H9 (cell line): ENCODE data around the gene EIF1B. TPM values are rescaled to one million over a fixed set of nuclear protein-coding genes. Genes with fewer than 3 reads are reported as not detected.

Source experiments
- DNase-seq: peaks from one replicate; pipeline ENCODE4 v3.0.0-alpha.2; 2017
- H2AFZ ChIP-seq: one replicate; pipeline ENCODE4 v1.6.1; 2013; ENCODE audit warnings: mild to moderate bottlenecking, low read length, control low read depth, moderate library complexity
- H2AK5ac ChIP-seq: 2 replicates; pipeline ENCODE4 v1.6.1; 2013; ENCODE audit warnings: low read length, control low read depth, mixed read lengths; ENCODE audit not compliant: insufficient read length
- H2BK120ac ChIP-seq: one replicate; pipeline ENCODE4 v1.6.1; 2013; ENCODE audit warnings: low read depth, mild to moderate bottlenecking, low read length, control low read depth, inconsistent platforms; ENCODE audit not compliant: poor library complexity, severe bottlenecking
- H2BK12ac ChIP-seq: 2 replicates; pipeline ENCODE4 v1.6.1; 2013; ENCODE audit warnings: low read length, control low read depth, mixed read lengths, low read depth; ENCODE audit not compliant: insufficient read length
- H2BK15ac ChIP-seq: 2 replicates; pipeline ENCODE4 v1.6.1; 2013; ENCODE audit warnings: low read depth, low read length, control low read depth
- H2BK20ac ChIP-seq: one replicate; pipeline ENCODE4 v1.6.1; 2013; ENCODE audit warnings: low read depth, mild to moderate bottlenecking, low read length, control low read depth, inconsistent platforms; ENCODE audit not compliant: poor library complexity, severe bottlenecking
- H2BK5ac ChIP-seq: 2 replicates; pipeline ENCODE4 v1.6.1; 2013; ENCODE audit warnings: low read length, control low read depth, mixed read lengths; ENCODE audit not compliant: insufficient read length
- H3K14ac ChIP-seq: 2 replicates; pipeline ENCODE4 v1.6.1; 2013; ENCODE audit warnings: low read length, control low read depth; ENCODE audit not compliant: insufficient read depth
- H3K18ac ChIP-seq: 2 replicates; pipeline ENCODE4 v1.6.1; 2013; ENCODE audit warnings: low read depth, mild to moderate bottlenecking, mixed read lengths, low read length, control low read depth; ENCODE audit not compliant: insufficient read length
- H3K23ac ChIP-seq: 2 replicates; pipeline ENCODE4 v1.6.1; 2013; ENCODE audit warnings: low read length, control low read depth, mixed read lengths, low read depth; ENCODE audit not compliant: insufficient read length
- H3K23me2 ChIP-seq: 2 replicates; pipeline ENCODE4 v1.6.1; 2013; ENCODE audit warnings: low read depth, mild to moderate bottlenecking, mixed read lengths, low read length, control low read depth; ENCODE audit not compliant: insufficient read length, poor library complexity, severe bottlenecking
- H3K27ac ChIP-seq: 2 replicates; pipeline ENCODE4 v1.5.1; 2013; ENCODE audit warnings: low read length, control low read depth, mixed read lengths, low read depth; ENCODE audit not compliant: insufficient read length
- H3K27me3 ChIP-seq: 2 replicates; pipeline ENCODE4 v1.6.1; 2013; ENCODE audit warnings: low read length, control low read depth, inconsistent platforms; ENCODE audit not compliant: insufficient read depth
- H3K4ac ChIP-seq: 2 replicates; pipeline ENCODE4 v1.6.1; 2013; ENCODE audit warnings: low read depth, mild to moderate bottlenecking, control low read depth, inconsistent platforms, low read length, moderate library complexity
- H3K4me1 ChIP-seq: 2 replicates; pipeline ENCODE4 v1.6.1; 2013; ENCODE audit warnings: low read length, control low read depth, inconsistent platforms; ENCODE audit not compliant: insufficient read depth
- H3K4me2 ChIP-seq: 2 replicates; pipeline ENCODE4 v1.6.1; 2013; ENCODE audit warnings: low read length, control low read depth, mixed read lengths; ENCODE audit not compliant: insufficient read length, insufficient read depth
- H3K56ac ChIP-seq: 2 replicates; pipeline ENCODE4 v1.6.1; 2013; ENCODE audit warnings: low read depth, mild to moderate bottlenecking, mixed read lengths, low read length, control low read depth; ENCODE audit not compliant: insufficient read length
- H3K79me1 ChIP-seq: 2 replicates; pipeline ENCODE4 v1.6.1; 2013; ENCODE audit warnings: low read depth, mild to moderate bottlenecking, moderate library complexity, low read length, control low read depth, inconsistent platforms; ENCODE audit not compliant: insufficient read depth, poor library complexity, severe bottlenecking
- H3K79me2 ChIP-seq: 2 replicates; pipeline ENCODE4 v1.6.1; 2013; ENCODE audit warnings: low read length, control low read depth, inconsistent platforms; ENCODE audit not compliant: insufficient read depth
- H3K9ac ChIP-seq: 2 replicates; pipeline ENCODE4 v1.6.1; 2013; ENCODE audit warnings: low read length, control low read depth, mixed read lengths; ENCODE audit not compliant: insufficient read length; ENCODE audit errors: extremely low read depth
- H3K9me3 ChIP-seq: one replicate; pipeline ENCODE4 v1.6.1; 2013; ENCODE audit warnings: low read depth, low read length, inconsistent platforms; ENCODE audit not compliant: control insufficient read depth
- H3T11ph ChIP-seq: one replicate; pipeline ENCODE4 v1.6.1; 2013; ENCODE audit warnings: mild to moderate bottlenecking, low read length, control low read depth, inconsistent platforms
- H4K20me1 ChIP-seq: one replicate; pipeline ENCODE4 v1.6.1; 2013; ENCODE audit not compliant: control insufficient read depth, insufficient read length, insufficient read depth
- H4K5ac ChIP-seq: 2 replicates; pipeline ENCODE4 v1.6.1; 2013; ENCODE audit warnings: low read depth, mild to moderate bottlenecking, mixed read lengths, low read length, control low read depth; ENCODE audit not compliant: insufficient read length
- H4K8ac ChIP-seq: replicated peaks from 2 replicates; pipeline ENCODE4 v1.6.1; 2013; ENCODE audit warnings: low read length, control low read depth, mixed read lengths, low read depth; ENCODE audit not compliant: insufficient read length
- H4K91ac ChIP-seq: 2 replicates; pipeline ENCODE4 v1.6.1; 2013; ENCODE audit warnings: low read depth, mild to moderate bottlenecking, moderate library complexity, mixed read lengths, low read length, control low read depth; ENCODE audit not compliant: insufficient read length
- H3K27ac Mint-ChIP-seq, 3 experiments: 2 replicates in 2 of 3; 3 replicates in 1 of 3; pipeline ENCODE4 v1.8.0; 2020 to 2021; ENCODE audit warnings: mixed read lengths in 3 of 3, mild to moderate bottlenecking in 1 of 3, moderate library complexity in 1 of 3
- H3K27me3 Mint-ChIP-seq: 2 replicates; pipeline ENCODE4 v1.8.0; 2021; ENCODE audit warnings: low read depth, mild to moderate bottlenecking, moderate library complexity, mixed read lengths
- H3K36me3 Mint-ChIP-seq, 3 experiments: 2 replicates in 2 of 3; 3 replicates in 1 of 3; pipeline ENCODE4 v1.8.0; 2020 to 2021; ENCODE audit warnings: low read depth in 3 of 3, mixed read lengths in 3 of 3; ENCODE audit not compliant: insufficient read depth in 1 of 3
- H3K4me1 Mint-ChIP-seq, 2 experiments: 2 replicates each; pipeline ENCODE4 v1.8.0; 2020; ENCODE audit warnings: mixed read lengths in 2 of 2
- H3K4me3 Mint-ChIP-seq, 2 experiments: 2 replicates in 1 of 2; 3 replicates in 1 of 2; pipeline ENCODE4 v1.8.0; 2020 to 2021; ENCODE audit warnings: mild to moderate bottlenecking in 2 of 2, mixed read lengths in 2 of 2, moderate library complexity in 1 of 2
- H3K9me3 Mint-ChIP-seq, 2 experiments: 2 replicates in 1 of 2; 3 replicates in 1 of 2; pipeline ENCODE4 v1.8.0; 2020; ENCODE audit warnings: mild to moderate bottlenecking in 2 of 2, mixed read lengths in 2 of 2, moderate library complexity in 1 of 2
- CTCF ChIP-seq: fragments of 200-600 bp; sonication (generic); conservative IDR thresholded peaks from 3 replicates; pipeline ENCODE4 v1.8.0; 2021; ENCODE audit warnings: antibody characterized with exemption, mild to moderate bottlenecking
- WGBS: extraction: QIAGEN DNeasy Blood & Tissue Kit; methylation state at CpG from one replicate; pipeline ENCODE4 v1.1.7; 2013; ENCODE audit warnings: missing lambda C conversion rate, low lambda C conversion rate, mixed read lengths; ENCODE audit not compliant: insufficient read length; ENCODE audit errors: extremely low coverage; 5-methylcytosine and 5-hydroxymethylcytosine counted together
- total RNA-seq: library from RNA; stranded (reverse); gene quantifications from 2 replicates; pipeline ENCODE4 v1.2.1, GENCODE V29; 2021

Gene EIF1B
- total RNA-seq, 1 experiment from 2014 or later = 133 TPM

DNA sequence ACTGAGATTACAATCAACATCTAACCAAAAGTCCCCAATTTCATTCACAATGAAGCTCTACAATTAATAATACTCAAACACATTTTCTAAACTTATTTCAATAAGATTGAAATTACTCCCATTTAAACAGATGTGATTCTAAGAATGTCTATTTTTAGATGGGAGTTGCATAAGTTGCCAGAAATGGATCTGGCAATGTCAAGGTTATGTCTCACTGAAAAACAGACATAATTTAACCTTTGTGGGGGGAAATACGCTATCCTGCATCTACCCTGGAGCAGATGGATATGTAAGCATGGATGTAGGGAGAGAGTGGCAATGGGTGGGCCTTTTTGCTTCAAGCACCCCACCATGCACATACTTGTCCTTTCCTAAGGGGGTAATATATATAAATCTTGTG, 6.7 kb upstream of the EIF1B start:
- no peak overlapping the region for H4K8ac ChIP-seq
- no peak overlapping the region for H3K4me2 ChIP-seq
- no peak for DNase-seq
- no peaks in the 10 kb centered on the region for H4K20me1 ChIP-seq
- H3K23ac ChIP-seq = no peak overlapping the region
- no peak overlapping the region for H2AK5ac ChIP-seq
- H3K27me3 ChIP-seq = no peaks in the 10 kb centered on the region
- H3K9me3 Mint-ChIP-seq = peaks cover 0 to 2% of the 10 kb centered on the region in 2 experiments; a peak in 1 of 5 replicates
- no peak overlapping the region for H4K91ac ChIP-seq
- WGBS = no CpG with 5 or more reads among the region's 1 CpG
- H3K4me1 Mint-ChIP-seq = no peaks in the 10 kb centered on the region
- H3K14ac ChIP-seq = no peak overlapping the region
- no peak overlapping the region for H2BK12ac ChIP-seq
- no peak overlapping the region for H2BK20ac ChIP-seq
- no peaks in the 10 kb centered on the region for H3K9me3 ChIP-seq
- peaks cover 0 to 6% (median 0%) of the 10 kb centered on the region in 3 experiments; a peak in 1 of 7 replicates for H3K36me3 Mint-ChIP-seq
- no peak overlapping the region for H3K27ac ChIP-seq
- H2BK120ac ChIP-seq = no peak overlapping the region
- H3K56ac ChIP-seq = no peak overlapping the region
- no peak overlapping the region for H3K4ac ChIP-seq
- no peak overlapping the region for H3K4me3 Mint-ChIP-seq
- no peak overlapping the region for H3T11ph ChIP-seq
- H2AFZ ChIP-seq = no peak overlapping the region
- H2BK5ac ChIP-seq = no peak overlapping the region
- H3K79me1 ChIP-seq = no peaks in the 10 kb centered on the region
- no peak overlapping the region for H3K9ac ChIP-seq
- H3K79me2 ChIP-seq = no peaks in the 10 kb centered on the region
- H3K4me1 ChIP-seq = 0 out of 2 replicates have a peak, but pooled peaks cover 2% of the 10 kb centered on the region
- H4K5ac ChIP-seq = no peak overlapping the region
- no peaks in the 10 kb centered on the region for H3K27me3 Mint-ChIP-seq
- H3K23me2 ChIP-seq = no peaks in the 10 kb centered on the region
- no peak overlapping the region for H3K27ac Mint-ChIP-seq
- H3K18ac ChIP-seq = no peak overlapping the region
- TF ChIP-seq CTCF = no peak
- no peak overlapping the region for H2BK15ac ChIP-seq
